Upper lobe of left lung (tissue), 4 donors: ENCODE measurements around the gene KHDC4.

Experiments
- EP300 ChIP-seq, 4 donors: sonication (generic); formaldehyde crosslinking; IDR thresholded peaks; one replicate each; pipeline ENCODE4 v1.5.1; 2017; ENCODE audit warnings: antibody characterized with exemption in 4 of 4, control low read depth in 2 of 4
- TF ChIP-seq, protein P1 (sequence below), 6 experiments: fragments of 450-650 bp in 4 of 6; fragments of 200-600 bp in 2 of 6; sonication (generic) in 2 of 6; IDR thresholded peaks; one replicate each; pipeline ENCODE4 v1.5.1; 2016 to 2019; ENCODE audit warnings: antibody characterized with exemption in 6 of 6

- TF ChIP-seq, protein P1, sequence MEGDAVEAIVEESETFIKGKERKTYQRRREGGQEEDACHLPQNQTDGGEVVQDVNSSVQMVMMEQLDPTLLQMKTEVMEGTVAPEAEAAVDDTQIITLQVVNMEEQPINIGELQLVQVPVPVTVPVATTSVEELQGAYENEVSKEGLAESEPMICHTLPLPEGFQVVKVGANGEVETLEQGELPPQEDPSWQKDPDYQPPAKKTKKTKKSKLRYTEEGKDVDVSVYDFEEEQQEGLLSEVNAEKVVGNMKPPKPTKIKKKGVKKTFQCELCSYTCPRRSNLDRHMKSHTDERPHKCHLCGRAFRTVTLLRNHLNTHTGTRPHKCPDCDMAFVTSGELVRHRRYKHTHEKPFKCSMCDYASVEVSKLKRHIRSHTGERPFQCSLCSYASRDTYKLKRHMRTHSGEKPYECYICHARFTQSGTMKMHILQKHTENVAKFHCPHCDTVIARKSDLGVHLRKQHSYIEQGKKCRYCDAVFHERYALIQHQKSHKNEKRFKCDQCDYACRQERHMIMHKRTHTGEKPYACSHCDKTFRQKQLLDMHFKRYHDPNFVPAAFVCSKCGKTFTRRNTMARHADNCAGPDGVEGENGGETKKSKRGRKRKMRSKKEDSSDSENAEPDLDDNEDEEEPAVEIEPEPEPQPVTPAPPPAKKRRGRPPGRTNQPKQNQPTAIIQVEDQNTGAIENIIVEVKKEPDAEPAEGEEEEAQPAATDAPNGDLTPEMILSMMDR (IDR thresholded peaks at IDR 0.05): no peak
- TF ChIP-seq EP300 (IDR thresholded peaks at IDR 0.05): no peak
These were observed 16.6 kb upstream of the KHDC4 start for GRCh38 chr1:155950829-155951228.
